GM21367 (cell line): Measurements from ENCODE around the gene TARBP2.
"Not testable (repeated sequence)": the region's sequence is repeated elsewhere in the genome, so short reads cannot be mapped to it uniquely, and the experiment has no call there.

Experiments used
- ATAC-seq: cut with Tn5 transposase; IDR thresholded peaks from one replicate; pipeline ENCODE4 v1.9.1; 2021; ENCODE audit not compliant: unreplicated experiment

Gene TARBP2

DNA sequence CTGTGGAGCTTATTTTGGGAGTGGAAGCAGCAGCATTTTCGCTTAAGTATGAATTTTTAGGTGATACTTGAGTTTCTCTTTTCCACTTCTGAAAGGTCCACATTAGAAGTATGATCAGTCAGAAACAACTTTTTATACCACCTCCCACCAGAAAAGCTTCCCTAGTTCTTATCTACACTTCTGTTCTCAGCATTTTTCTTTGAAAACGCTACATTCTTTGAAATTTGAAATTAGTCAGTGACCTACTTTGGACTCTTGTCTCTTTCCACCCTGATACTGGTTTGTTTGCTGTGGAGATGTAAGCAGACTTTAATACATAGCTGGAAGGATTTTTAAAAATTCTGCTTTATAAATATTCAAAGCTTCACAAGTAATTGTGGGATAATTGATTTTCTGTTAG is 27.0 kb upstream of the TARBP2 start:
- no peak for ATAC-seq

DNA sequence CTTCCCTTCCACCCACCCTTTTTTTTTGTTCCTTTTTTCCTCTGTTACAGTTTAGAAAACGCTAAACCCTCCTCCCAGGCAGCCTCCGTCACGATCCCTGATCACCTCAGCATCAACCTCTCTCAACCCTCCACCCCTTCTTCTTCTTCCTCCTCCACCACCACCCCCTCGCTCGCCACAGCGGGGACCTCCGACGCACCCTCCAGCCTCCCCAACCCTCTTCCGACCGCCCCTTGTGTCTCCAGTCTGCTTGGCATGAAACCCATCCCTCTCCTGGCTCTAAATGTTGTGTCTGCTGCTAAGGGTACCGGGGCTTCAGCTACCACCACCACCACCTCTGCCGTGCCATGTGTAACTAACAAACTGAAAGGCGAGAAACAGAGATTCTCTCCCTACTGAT is 26.3 kb upstream of the TARBP2 start:
- no peak for ATAC-seq

DNA sequence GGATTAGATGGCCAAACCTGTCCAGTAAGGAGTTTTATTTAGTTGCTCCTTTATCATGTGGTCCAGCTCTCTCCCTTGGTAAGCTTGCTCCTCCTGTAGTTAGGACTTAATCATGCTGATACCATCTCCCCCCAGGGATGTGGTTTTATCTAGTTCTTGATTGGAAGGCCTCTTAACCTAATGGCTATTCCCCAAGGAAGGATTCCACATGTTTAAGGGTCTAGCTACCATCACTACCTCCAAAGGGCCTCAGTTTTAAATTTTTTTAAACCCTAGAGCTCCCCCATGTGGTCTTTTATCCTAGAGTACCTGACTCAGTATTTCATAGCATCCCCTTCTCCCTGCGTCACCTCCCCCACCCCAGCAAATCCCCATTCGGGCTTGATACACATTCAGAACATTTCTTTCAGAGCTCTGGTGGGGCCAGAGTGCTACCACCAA is 24.3 kb upstream of the TARBP2 start:
- no peak for ATAC-seq

DNA sequence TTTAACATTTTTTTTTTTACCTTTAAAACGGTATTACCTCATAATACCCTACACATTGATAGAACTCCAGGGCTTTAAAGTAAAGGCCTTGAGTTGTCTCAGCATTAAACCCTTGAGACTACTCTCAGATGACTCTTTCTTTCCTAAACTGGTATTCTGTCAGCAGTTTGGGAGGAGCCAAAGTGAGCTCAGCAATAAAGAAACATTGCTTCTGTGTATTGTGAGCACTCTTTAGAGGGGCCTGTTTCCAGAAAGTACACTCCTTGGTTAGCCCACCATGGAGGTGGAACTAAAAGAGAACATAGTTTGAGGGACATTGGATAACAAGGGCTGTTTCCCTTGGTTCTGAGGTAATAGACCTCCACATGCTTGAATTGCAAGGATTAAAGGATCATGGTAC is 22.2 kb upstream of the TARBP2 start:
- ATAC-seq = no peak

DNA sequence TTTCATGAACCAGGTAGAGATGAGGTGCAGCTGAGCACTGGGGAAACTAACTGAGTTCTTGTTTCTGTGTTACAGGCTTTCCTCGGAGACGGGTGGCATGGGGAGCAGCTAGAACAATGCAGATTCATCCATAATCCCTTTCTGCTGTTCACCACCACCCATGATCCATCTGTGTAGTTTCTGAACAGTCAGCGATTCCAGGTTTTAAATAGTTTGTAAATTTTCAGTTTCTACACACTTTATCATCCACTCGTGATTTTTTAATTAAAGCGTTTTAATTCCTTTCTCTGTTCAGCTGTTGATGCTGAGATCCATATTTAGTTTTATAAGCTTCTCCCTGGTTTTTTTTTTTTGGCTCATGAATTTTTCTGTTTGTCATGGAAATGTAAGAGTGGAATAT is 21.8 kb upstream of the TARBP2 start:
- ATAC-seq = no peak

DNA sequence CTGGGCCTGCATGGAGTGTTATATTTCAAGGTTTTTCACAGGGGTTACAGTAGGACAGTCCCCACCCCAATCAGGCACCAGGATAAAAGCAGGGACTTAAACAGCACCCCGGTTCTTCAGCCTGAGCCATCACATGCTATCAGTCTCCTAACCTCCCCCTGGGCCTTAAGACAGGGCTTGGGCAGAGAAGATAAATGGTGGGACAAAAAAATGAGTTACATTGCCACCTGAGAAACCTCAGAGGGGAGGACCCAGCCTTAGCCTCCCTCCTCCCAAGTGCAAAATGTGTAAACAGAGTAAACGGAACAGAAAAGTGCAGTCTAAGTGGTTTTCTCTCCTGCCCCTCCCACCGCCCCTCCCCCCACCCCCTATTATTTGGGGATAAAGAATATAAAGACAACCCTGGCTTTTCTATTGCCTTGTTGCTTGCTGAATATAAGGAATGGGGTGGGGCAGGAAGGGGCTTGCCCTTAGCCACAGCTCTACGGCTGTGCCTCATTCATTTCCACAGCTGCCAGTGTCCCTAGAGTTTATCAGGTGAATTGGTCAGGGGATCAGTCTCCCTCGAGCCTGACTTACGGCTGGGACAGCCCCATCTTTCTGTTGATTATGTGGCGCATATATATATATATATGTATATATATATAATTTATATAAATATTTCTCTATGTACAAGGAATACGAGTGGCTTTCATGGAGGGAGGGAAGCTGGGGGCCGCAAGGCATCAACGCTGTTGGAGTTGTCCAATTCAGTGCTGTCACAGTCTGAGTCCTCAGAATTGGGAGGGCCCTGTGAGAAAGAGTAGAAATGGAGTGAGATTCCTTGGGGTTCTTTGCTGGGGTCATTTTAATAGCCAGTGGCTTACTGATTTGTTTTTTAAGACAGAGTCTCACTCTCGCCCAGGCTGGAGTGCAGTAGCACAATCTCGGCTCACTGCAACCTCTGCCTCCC is 20.3 kb upstream of the TARBP2 start:
- ATAC-seq = no peak

DNA sequence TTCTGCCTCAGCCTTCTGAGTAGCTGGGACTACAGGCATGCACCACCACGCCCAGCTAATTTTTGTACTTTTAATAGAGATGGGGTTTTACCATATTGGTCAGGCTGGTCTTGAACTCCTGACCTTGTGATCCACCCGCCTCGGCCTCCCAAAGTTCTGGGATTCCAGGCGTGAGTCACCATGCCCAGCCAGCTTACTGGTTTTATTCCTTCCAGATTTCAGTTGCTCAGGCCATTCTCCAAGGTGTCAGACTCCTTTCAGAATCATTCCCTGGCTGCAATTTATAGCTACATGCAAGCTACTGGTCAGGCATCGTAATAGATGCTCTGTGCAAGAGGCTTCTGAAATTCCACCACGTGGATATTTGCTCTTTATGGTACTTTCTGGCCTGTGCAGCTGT is 19.6 kb upstream of the TARBP2 start:
- ATAC-seq = not testable (repeated sequence)

DNA sequence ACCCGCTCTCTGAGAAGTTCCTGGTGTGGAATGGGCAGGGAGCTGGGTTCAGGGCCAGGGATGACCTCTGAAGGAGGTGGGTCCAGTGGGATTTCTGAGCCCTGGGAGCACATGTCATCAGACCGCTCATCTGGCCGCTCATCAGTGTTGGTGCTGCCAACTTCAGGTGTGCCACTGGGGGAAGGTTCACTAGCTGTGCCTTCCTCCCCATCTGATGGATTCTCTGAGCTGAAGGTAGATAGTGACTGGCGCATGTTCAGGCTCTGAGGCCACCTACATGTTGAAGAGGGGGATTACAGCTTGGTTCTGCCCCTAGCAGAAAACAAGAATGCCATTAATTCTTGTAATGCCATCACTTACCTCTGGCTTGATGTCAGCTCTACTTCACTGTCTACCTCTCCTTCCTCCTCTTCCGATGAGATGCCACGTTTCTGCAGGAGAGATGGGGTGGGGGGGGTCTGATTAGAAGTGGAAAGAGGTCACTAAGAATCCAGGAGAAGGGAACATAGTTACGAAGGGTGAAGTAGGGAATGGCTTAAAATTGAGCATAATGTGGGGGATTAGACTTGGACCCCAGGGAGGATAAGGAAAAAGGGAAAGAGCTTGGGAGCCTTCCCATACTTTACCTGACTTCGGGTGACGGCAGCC is 19.0 kb upstream of the TARBP2 start:
- no peak for ATAC-seq

DNA sequence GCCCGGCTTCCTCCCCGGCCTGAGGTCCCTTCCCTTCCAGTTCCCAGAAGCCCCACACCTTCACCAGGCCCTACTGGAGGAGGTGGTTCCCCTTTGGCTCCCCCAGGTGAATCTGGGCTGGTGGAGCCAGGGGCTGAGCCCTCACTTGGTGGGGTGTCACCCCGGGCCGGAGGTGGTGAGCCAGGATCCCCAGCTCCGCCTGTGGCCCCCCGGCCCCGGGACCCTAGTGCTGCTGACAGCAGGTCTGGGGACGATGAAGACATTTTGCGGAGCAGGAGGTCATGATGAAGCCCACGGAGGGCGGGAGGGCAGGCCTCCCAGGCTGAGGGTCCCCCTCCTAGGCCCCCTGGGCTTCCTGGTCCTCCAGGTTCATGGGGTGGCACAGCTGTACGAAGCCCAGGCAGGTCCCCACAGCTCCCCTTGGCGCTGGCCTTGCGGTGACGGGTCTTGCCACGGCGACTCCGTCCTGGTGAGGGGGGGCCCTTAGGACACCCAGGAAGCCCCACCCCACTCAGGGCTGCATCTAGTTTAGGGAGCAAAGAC is 18.4 kb upstream of the TARBP2 start:
- no peak for ATAC-seq

DNA sequence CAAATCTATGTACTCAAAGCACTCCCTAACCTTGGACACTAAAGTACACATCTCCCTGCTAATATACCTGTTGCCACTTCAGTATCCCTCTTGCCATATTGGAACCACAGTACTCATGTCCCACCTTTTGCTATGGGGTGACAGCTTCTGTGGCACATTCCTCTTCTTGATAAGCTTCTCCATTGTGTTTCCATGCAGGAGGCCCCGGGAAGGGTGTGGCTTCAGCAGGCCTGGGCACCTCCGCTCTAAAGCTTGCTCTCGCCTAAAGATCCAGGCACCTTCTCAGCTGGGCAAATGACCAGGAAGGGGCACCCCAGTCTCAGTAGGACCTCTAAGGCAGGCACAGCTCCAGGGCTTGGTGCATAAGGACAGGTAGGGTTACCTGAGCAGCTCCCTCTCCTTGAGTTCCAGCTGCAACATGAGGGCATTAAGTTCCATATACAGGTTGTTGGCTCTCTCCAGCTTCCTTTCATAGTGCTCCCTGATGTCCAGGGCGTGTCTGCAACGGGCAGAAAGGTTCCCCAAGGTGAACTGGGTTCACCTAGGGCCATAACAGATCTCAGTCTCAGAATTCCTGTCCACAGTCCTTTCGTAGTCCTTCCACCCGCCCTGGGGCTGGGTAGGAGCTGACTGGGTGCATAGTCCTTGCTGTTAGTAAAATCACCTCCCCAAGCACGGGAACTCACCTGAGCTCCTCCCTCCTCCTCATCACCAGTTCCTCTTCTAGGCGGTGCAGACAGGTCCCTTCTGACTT is 17.7 kb upstream of the TARBP2 start:
- ATAC-seq = no peak

DNA sequence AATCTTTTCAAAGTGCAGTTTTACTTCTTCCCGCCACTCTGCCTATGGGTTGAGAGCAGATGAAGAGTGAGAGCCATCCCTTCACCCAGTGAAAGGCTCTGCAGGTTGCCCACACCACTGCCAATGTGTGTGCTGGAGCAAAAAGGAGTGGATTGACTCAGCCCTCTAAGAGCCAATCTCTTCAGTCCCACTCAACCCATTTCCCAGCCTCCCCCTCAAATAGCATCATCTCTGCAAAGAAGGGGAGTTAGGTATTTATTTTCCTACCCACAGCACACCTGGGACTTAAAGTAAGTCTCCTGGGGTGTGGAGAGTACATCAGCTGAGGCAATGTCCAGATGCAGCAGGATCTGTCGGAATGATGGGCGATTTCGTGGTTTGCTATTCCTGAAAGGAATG is 17.1 kb upstream of the TARBP2 start:
- no peak for ATAC-seq

DNA sequence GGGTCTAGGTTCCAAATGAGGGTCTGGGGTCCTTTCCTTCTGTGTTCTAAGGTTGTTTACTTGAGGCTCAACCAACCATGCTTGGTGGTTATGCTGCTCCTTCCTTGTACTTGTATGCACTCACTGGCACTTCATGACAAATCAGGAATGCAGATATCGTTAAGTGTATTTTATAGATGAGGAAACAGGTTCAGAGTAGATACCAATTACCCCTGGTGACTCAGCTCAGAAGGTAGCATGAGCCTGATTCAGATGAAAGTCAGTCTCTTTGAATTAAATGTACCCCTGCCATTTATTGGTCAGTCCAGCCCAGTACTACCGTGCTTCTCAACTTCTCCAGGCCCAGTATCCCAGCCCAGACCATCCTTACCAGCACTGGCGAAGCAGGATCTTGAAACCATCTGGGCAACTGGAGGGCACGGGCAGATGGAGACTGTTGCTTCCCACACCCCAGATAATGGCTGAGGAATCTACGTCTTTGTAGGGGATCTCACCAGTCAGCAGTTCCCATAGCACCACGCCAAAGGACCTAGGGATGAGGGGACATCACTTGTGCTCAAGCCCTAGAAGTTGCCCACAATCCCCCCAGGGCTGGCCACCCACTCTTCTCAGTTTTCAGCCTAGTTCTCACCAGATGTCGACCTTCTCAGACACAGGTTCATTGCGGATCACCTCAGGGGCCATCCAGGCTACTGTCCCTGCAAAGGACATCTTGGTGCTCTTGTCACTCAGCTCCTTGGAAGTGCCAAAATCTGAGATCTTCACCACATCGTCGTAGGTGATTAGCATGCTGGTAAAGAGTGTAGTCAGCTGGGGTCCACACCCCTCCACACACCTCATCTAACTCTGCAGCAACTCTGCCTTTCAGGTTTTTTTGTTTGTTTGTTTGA is 16.2 kb upstream of the TARBP2 start:
- ATAC-seq = no peak

DNA sequence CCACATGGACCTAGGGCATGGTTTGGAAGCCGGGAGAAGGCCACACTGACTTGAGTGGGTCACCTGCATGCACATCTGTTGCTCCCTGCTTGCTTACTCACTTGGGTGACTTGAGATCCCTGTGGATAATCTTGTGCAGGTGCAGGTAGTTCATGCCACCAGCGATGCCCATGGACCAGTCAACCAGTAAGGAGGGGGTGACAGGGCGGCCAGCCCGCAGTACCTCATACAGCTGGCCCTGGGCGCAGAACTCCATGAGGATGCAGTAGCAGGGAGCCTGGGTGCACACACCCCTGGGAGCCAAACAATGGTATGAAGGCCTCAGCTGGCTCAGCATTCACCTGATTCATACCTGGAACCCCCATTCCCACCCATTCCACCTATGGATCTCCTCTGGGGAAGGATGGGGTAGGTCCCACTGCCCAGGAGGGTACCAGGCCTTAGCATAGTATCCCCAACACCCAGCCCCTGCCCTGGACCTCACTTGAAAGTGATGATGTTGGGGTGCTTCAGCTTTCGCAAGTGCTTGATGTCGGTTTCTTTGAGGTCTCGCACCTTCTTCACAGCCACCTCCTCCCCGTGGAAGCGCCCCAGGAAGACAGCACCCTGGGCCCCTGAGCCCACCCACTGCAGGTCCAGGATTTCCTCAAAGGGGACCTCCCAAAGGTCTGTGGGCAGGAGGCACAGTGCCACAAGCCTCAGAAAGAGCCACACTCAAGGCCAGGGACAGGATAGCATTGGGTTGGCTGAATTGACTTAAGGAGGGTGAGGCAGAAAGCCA is 14.9 kb upstream of the TARBP2 start:
- ATAC-seq = no peak

DNA sequence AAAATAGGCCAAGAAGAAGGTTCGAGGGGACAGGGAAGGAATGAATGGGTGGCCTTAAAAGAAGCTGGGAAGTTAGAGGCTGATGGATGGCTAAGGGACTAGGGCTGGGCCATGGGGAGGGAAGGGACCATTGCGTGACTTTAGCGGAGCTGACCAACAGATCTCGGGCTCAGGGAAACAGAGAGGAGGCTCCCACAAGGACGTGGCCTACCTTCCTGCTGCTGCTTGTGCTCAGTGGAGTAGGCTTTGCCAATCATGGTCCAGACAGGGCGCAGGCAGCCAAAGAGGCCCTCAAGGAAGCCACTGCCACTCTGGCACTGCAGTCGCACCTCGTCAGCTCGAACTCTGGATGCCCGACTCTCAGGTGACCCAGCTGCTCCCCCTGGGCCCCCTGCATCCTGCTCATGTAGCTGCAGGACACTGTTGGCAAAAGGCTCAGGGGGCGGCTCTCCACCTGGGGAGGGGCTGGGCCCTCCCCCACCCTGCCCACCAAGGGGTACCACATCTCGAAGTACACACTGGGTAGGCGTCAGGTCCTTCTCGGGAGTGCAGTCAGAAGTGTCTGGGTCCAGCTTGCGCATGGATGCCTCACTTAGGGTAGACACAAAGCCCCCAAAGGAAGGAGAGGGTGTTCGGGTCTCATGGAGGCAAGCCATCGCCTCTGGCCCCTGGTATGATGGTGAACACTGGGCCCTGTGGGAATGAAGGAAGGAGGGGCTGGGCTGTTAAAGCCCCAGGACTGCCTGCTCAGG is 14.2 kb upstream of the TARBP2 start:
- no peak for ATAC-seq

DNA sequence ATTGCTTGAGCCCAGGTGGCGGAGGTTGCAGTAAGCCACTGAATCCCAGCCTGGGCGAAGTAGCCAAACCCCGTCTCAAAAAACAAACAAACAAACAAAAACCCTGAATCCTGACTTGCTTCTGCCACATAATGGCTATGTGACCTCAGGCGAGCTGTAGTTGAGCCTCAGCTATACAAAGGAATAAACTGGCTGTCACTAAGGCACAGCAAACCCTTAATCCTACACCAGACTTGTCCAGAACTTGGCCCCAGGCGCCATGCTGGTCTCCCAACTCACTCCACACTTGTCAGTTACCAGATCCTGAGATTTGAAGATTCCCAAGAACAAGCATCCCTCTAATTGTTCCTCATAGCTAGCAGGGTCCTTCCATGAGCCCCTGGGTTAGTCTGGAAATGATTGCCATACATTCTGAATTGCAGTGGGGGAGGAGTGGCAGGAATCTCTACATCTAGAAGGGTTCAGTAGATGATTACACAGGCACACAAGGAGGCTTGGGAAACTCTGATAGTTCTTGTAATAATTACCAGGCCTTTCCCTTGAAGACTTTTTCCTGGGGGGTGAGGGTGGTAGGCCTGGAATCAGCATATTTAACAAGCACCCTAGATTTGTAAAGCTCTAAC is 11.7 kb upstream of the TARBP2 start:
- ATAC-seq = no peak

DNA sequence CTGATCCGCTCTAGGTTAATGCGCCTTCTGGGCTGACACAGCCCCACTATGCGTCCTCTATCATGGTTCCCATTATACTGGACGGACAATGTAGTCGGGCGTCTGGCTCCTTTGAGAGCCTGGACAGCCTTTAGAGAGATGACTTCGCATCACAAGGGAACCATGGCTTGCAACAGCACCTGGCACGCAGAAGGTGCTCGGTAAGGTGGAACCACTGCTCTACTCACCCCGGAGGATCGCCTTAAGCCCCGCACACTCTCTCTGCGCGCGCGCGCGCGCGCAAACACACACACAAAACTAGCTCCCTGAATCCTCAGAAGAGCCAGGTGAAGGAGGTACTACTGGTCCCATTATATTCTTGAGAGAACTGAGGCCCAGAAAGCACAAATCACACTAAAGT is 8.9 kb upstream of the TARBP2 start:
- no peak for ATAC-seq

DNA sequence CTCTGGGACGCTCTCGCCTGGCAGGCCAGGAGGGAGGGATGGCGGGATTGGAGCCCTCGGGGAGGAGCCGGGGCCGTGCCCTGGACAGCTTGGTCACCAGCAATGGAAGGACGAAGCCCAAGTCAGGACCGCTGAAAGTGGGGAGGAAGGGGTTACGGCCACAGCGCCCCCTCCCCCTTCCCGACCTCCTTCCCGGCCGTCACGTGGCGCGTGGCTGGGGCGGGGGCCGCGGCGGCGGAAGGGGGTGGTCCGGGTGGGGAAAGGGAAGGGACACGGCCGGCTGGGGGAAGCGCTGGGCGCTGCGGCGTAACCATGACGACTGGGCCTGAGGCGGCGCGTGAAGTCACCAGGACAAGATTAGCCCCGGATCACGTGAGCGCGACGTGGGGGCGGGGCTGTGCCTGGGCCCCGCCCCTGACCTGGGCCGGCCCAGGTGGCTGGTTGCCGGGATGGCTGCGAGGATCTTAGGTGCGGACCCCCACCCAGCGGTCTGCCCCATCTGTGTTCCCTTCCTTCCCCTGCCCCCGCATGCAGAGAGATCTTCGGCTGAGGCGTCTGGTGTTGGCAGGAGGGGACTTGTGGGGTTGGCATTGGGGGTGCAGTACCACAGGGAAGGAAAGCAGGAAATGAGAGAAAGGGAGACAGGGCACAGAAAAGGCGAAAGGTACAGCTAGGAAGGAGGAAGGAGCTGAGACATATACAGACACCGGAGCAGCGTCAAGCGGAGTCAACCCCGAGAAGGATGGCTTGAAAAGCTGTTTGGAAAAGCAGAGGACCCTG is 8.1 kb upstream of the TARBP2 start:
- ATAC-seq = peak; percentile 81
